SIG-M5 (cell line): Measurements from ENCODE around the gene ROR1.

ENCODE experiments used
- DNase-seq: peaks from one replicate; lab custom pipeline; 2025; lab: John Stamatoyannopoulos, UW

Gene ROR1

DNA sequence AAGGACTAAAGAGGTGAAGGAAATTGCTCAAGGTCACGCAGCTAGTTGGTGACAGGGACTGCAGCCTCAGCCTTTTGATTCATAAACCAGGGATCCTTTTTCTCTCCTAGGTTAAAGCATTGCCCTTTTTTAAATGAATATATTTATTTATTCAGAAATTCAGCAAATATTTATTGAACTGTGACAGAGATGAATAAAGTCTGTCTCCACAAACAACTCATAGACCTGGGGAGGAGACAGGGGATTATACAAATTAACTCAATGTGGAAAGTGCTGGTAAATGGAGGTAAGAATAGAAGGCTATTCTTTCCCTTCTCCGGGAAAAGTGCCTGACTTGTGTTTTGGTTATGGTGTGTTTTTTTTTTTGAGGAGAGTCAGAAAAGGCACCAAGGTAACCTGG is 110.7 kb downstream of the ROR1 start:
- no peak for DNase-seq

DNA sequence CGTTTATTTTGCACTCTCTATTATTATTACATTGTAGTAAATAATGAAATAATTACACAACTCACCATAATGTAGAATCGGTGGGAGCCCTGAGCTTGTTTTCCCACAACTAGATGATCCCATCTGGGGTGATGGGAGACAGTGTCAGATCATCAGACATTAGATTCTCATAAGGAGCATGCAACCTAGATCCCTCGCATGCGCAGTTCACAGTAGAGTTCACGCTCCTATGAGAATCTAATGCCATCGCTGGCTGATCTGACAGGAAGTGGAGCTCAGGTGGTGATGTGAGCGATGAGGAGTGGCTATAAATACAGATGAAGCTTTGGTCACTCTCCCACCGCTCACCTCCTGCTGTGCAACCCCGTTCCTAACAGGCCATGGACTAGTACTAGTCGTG is 112.1 kb downstream of the ROR1 start:
- no peak for DNase-seq

DNA sequence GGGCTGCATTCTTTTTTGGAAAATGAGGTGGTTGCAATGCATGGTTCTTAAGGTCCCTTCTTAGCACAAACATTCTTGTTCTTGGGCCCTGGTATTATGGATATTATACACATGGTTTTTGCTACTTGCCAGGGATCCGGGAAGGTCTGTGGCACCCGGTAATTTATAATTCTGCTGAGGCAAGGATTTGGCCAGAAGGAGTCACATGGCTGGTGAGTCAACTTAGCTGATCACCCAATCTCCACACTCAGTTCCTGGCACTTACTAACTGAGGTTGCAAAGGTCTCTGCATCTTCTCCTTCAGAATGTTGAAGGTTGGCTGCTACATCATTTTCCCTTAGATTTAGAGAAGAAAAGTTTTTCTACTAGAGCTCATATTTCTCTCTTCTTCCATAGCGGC is 112.5 kb downstream of the ROR1 start:
- DNase-seq, result no peak

DNA sequence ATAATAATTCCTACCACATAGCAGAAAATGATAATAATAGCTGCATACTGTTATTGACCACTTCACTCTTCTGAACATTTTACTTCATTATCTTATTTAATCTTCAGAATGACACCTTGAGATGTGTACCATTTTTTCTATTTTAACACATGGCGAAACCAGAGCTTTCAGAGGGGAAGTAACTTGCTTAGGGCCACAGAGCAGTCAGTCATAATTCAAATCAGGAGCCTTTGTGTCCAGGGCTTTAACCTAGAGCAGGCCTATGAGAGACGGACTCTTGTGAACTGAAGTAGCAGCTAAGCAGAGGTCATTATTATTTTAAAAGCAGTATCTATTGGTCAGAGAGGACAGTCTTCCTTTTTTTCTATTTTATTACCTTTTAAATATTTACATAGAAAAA is 114.0 kb downstream of the ROR1 start:
- no peak for DNase-seq

GRCh38 chr1:63888984-63889383 is 115.2 kb downstream of the ROR1 start:
- DNase-seq, result no peak

- no peak for DNase-seq
These were observed 116.7 kb downstream of the ROR1 start for GRCh38 chr1:63890468-63890867.

- no peak for DNase-seq
These were observed 117.4 kb downstream of the ROR1 start for GRCh38 chr1:63891060-63891690.

GRCh38 chr1:63892632-63893395 is 119.0 kb downstream of the ROR1 start:
- no peak for DNase-seq

DNA sequence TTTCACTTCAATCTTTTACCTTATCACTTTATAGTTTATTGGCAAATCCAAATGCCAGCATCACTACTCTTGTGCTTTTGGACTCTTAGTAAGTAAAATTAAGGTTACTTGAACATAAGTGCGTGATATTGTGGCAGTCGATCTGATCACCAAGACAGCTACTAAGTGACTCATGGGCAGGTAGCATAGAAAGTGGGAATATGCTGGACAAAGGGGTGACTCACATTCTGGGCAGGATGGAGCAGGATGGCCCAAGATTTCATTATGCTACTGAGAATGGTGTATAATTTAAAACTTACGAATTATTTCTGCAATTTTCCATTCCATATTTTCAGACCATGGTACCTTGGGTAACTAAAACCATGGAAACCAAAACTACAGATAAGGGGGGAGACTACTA is 120.2 kb downstream of the ROR1 start:
- no peak for DNase-seq

GRCh38 chr1:63894627-63895265 is 120.9 kb downstream of the ROR1 start:
- no peak for DNase-seq

DNA sequence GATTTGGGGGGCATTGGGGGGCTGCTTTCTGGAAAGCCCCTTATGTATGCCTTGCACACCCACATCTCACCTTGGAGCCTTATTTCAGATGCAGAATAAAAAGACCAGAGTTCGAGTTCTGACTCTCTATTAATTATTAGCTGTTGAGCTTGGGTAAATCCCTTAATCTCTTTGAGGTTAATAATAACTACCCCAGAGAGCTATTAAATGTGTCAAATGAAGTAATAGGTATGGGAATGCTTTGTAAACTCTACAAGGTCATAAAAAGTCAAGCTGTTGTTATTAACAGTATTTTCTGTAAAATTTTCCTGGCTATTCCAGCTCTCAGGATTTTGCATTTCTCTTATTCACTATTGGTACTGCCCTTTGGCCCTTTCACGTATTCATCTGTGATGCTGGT is 122.9 kb downstream of the ROR1 start:
- no peak for DNase-seq

GRCh38 chr1:63898428-63899196 is 124.8 kb downstream of the ROR1 start:
- DNase-seq, result no peak

DNA sequence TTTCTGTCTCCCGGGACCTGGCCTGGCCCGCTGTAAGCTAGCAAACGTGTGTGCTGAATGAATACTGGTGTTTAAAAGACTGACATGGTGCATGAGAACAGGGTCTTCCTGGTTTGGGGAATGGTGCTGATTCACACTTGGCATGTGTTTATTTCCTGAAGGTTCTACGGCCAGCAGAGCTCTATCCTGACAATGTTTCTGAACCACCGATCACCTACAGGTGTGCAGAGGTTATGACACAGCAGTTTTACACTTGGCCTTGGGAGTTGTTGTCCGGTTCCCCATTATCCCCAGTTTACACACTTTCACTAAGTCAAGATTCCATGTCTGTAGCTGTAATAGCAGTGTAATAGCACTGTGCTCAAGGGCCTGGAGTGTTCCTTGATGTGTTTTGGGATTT is 127.3 kb downstream of the ROR1 start:
- no peak for DNase-seq

- DNase-seq, result no peak
These were observed 129.2 kb downstream of the ROR1 start for GRCh38 chr1:63902844-63903589.

DNA sequence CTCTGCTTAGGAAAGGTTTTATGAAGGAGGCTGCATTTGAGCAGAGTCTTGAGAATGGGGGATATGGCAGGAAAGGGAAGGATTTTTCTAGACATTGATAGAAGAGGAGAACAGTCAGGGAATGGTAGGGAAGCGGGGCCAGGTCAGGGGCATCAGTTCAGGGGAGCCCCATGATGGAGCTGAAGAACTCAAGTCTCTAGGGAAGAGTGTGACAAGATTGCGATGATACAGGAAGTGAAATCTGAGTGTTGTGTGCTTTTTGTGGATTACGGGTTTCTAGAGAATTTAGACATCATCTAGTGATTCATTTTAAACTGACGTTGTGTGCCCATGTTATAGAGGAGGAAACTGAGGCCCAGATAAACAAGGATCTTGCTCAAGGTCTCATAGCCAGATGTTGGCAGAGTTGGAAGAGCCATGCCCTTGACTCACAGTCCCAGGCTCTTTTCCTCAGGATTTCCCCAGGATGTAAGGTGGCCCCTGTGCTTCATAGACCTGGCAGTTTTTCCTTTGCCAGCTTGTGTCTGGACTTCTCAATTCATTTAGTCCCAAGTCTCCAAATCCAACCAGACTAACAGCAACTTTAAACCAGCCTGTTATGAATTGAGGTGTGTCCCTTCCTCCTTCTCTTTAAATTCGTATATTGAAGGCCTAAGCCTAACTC is 130.3 kb downstream of the ROR1 start:
- DNase-seq, result no peak

DNA sequence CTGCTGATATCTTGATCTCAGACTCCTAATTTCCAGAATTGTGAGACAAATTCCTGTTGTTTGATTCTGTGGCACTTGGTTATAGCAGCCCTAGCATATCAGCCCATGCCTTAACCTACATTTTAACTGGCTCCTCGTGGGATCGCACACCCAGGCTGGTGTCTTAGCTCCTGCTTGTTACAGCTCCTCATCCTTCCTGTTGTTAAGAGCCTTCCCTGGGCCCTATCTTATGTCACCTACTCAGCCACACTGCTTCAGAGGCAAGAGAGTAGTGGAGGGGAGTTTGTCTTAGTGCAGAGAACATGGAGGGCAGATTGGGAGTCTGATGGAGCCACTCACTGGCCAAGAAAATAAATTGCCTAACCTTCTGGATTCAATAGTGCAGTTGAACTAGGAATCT is 131.0 kb downstream of the ROR1 start:
- DNase-seq, result no peak

GRCh38 chr1:63906047-63906704 is 132.4 kb downstream of the ROR1 start:
- no peak for DNase-seq

DNA sequence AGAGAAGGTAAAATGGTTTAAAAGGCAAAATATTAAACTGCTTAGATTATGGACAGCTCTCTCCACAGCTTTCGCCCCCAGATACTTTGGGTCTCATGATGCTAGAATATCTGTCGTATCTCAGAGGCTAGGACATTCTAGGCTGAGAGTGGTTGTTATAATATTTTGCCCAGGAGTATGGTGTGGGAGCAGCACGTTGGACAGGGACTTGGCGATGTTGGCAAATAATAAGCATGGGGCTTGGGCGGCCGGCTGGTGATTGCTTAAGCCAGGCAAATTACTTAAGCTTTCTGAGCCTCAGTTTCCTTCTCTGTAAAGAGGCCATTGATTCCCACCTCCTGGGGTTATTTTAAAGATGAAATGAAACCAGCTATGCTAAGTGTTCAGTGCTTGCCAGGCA is 133.2 kb downstream of the ROR1 start:
- DNase-seq, result no peak

DNA sequence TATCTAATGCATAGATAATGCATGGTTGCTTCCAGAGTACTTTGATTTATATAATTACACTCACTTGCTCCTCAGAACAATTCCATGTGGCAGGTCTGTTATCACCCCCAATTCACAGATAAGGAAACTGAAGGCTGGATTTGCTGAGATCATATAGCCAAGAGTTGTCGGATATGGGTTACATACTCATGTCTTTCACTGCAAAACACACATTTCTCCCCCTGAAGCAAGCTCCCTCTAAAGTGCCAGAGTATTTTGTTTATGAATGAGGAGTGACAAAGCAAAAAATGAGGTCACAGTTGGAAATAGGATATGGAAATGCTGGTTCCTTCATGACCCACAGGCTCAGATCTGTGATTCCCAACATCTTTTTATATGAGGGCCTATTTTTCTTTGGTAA is 134.2 kb downstream of the ROR1 start:
- DNase-seq, result no peak

DNA sequence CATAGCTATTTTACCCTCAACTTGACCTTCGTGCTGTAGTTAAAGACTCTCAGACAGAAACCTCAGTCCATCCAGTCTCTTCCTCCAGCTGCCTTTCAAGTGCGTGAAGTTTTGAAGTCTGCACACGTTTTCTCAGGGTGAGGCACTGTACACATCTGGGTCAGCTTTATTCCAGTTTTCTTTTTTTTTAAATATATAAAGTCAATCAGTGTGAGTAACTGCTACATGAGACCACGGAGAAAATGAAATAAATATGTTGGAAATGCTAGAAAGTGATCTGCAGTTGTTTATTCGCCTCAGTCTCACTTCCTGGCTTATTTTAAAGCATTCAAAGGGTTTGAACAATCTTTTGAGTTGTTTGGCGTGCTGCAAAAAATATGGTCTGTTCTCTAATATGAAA is 135.7 kb downstream of the ROR1 start:
- DNase-seq, result no peak

- no peak for DNase-seq
These were observed 137.2 kb downstream of the ROR1 start for GRCh38 chr1:63911049-63911448.
